Retinal pigment epithelial cell (primary cell): Measurements from ENCODE around the gene ACVR1.

Experiments
- DNase-seq: peaks from one replicate; pipeline ENCODE4 v3.0.0-alpha.2; 2010; ENCODE audit warnings: low read depth
- H3K4me3 ChIP-seq: 2 replicates; pipeline ENCODE4 v1.5.1; 2011; ENCODE audit warnings: mild to moderate bottlenecking, low read length, control low read depth, moderate library complexity
- TF ChIP-seq, protein P1 (sequence below): conservative IDR thresholded peaks from 2 replicates; pipeline ENCODE4 v1.5.1; 2011; ENCODE audit warnings: low read depth, low read length, control low read depth, inconsistent platforms

ACVR1 gene

DNA sequence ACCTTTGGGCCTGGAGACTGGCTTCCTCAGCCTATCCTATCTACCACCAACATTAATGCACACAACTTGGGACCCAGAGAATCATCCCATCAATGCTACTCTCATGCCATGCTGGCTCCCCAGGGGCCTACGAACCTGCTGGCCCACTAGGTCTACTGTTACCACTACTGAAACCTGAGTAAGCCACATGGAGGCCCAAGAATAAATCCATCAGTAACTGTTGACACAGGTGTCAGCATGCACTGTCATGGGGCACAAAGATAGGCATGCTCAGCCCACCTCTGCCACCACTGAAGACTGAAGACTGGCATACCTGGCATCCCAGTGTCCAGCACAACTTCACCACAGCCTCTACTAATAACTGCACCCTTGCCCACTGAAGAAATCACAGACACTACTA lies 176.3 kb downstream of the ACVR1 start:
- TF ChIP-seq, protein P1, sequence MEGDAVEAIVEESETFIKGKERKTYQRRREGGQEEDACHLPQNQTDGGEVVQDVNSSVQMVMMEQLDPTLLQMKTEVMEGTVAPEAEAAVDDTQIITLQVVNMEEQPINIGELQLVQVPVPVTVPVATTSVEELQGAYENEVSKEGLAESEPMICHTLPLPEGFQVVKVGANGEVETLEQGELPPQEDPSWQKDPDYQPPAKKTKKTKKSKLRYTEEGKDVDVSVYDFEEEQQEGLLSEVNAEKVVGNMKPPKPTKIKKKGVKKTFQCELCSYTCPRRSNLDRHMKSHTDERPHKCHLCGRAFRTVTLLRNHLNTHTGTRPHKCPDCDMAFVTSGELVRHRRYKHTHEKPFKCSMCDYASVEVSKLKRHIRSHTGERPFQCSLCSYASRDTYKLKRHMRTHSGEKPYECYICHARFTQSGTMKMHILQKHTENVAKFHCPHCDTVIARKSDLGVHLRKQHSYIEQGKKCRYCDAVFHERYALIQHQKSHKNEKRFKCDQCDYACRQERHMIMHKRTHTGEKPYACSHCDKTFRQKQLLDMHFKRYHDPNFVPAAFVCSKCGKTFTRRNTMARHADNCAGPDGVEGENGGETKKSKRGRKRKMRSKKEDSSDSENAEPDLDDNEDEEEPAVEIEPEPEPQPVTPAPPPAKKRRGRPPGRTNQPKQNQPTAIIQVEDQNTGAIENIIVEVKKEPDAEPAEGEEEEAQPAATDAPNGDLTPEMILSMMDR: no peak
- DNase-seq: no peak
- H3K4me3 ChIP-seq: no peak overlapping the region

DNA sequence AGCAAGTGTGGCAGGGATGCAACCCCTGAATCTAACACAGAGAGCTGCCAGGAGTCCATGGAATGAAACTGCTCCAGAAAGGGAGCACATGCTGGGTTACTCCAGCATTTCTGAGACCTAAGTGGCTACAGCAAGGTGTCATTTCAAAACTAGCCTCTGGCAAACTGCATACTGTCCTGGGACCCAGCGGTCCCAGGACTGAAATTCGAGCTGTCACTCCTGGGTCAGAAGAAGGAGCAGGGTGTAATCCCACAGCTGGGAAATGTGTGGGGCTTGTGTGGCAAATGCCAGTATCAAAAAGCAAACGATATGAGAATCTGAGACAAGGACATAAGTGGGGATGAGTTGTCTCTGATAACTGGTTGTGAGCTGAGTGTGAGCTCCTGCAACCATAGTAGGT lies 177.1 kb downstream of the ACVR1 start:
- no peak for DNase-seq
- no peak overlapping the region for H3K4me3 ChIP-seq
- TF ChIP-seq, protein P1: no peak

DNA sequence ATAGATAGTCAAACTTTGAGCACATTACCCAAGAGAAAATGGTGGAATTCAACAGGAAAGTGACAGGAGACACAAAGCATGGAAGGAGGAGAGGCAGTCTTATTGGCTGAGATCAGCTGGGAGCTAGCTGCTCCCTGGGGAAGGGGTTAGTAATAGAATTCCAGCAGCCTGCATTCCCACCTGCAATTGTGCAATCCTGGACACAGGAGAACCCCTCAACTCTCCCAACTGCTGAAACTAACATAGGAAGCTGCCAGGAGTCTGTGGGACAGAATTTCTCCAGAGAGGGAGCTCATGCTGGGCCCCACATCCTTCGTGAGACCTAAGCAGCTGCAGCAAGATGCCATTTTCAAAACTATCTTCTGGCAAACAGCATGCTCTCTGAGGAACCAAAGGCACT lies 177.7 kb downstream of the ACVR1 start:
- TF ChIP-seq, protein P1: no peak
- no peak for DNase-seq
- no peak overlapping the region for H3K4me3 ChIP-seq

DNA sequence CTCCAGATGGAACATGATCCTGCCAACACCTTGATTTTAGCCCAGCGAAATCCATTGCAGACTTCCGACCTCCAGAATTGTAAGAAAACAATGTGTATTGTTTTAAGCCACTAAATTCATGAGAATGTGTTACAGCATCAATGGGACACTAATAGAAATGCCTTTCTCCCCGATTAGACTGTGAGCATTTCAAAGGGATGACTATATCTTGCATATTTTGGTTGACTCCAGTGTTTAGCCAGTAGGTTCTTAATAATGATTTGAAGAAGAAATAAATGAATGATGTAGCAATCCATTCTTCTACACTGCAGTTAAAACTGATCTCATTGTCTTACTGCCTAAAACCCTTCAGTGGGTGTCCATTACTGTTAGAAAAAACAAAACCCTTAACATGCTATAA lies 180.1 kb downstream of the ACVR1 start:
- DNase-seq: no peak
- TF ChIP-seq, protein P1: no peak
- H3K4me3 ChIP-seq: no peak overlapping the region

DNA sequence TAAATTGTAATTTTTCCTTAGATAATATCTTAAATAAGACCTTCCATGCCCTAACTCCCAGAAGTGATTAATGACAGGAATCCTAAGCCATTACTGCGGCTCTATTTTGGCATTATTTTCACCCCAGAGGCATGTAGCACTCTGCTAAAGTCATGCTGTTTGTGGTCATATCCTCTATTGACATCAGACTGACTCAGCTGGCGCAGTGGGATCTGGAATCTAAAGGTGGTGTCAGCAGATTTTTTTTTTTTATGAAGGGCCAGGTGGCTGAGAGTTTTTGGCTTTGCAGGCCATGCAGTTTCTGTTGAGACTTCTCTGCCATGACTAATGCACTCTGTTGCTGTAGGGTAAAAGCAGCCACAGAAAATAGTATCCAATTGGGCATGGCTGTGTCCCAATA lies 183.4 kb downstream of the ACVR1 start:
- TF ChIP-seq, protein P1: no peak
- peak; percentile 32 for DNase-seq
- H3K4me3 ChIP-seq: no peak overlapping the region

DNA sequence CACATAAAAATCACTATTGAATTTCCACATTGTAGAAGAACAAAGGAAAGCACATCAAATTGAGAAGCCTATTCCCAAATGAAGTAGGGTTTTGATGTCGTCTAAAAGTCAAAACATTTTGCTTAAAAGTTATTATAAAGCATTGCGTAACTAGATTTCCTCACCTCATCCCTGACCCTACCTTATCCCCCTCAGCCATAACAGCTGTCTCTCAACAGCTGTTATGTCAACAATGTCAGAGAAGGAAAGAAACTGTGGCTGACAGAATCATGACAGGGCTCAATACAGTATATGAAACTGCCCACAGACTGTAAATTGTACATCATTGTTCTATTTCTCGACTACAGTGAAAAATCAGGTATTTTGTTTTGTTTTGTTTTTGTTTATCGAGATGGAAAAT lies 184.4 kb downstream of the ACVR1 start:
- H3K4me3 ChIP-seq: no peak overlapping the region

DNA sequence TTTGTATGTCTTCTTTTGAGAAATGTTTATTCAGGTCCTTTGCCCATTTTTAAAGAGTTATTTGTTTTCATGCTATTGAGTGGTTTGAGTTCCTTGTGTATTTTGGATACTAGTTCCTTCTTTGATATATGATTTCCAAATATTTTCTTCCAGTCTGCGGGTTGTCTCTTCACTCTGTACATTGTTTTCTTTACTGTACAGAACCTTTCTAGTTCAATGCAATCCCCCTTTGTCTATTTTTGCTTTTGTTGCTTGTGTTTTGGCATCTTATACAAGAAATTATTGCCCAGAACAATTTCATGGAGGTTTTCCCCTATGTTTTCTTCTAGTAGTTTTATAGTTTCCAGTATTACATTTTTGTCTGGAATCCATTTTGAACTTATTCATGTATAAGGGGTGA lies 185.0 kb downstream of the ACVR1 start:
- DNase-seq: no peak
- no peak overlapping the region for H3K4me3 ChIP-seq
- TF ChIP-seq, protein P1: no peak

More for the DNA sequence above, 184.4 kb downstream of the ACVR1 start:
- TF ChIP-seq, protein P1: no peak
- DNase-seq: no peak
